ENCODE data around the gene RPA1.

- no peak for TF ChIP-seq MAX (CRISPR knock-in tag; IDR thresholded peaks at IDR 0.05)
- no peak for TF ChIP-seq CTCF (IDR thresholded peaks at IDR 0.05)
- no peak for TF ChIP-seq NFYB (CRISPR knock-in tag; conservative IDR thresholded peaks at IDR 0.05; ENCODE audit: low read depth)
- no peak for TF ChIP-seq NFATC4 (CRISPR knock-in tag; IDR thresholded peaks at IDR 0.05)
- TF ChIP-seq ELF4 (CRISPR knock-in tag; IDR thresholded peaks at IDR 0.05; ENCODE audit: low read depth), result no peak
- TF ChIP-seq ATF2 (CRISPR knock-in tag; IDR thresholded peaks at IDR 0.05; ENCODE audit: borderline replicate concordance, low read depth), result no peak
- no peak for TF ChIP-seq TEAD4 (CRISPR knock-in tag; IDR thresholded peaks at IDR 0.05)
- no peak for TF ChIP-seq ZNF396 (CRISPR knock-in tag; IDR thresholded peaks at IDR 0.05; ENCODE audit: borderline replicate concordance)
- TF ChIP-seq ATF3 (CRISPR knock-in tag; conservative IDR thresholded peaks at IDR 0.05), result no peak
- TF ChIP-seq USF1 (CRISPR knock-in tag; IDR thresholded peaks at IDR 0.05), result no peak
- TF ChIP-seq ZBTB21 (CRISPR knock-in tag; IDR thresholded peaks at IDR 0.05; ENCODE audit: borderline replicate concordance), result no peak
- no peak for TF ChIP-seq IRF2 (CRISPR knock-in tag; IDR thresholded peaks at IDR 0.05; ENCODE audit: borderline replicate concordance, low read depth)
- no peak for TF ChIP-seq MXD4 (CRISPR knock-in tag; IDR thresholded peaks at IDR 0.05; ENCODE audit: borderline replicate concordance)
- TF ChIP-seq ZNF232 (CRISPR knock-in tag; IDR thresholded peaks at IDR 0.05), result no peak
Measured at GRCh38 chr17:1843947-1844346, 14.1 kb downstream of the RPA1 start.

Data from WTC11 (cell line).